ENCODE measurements around the gene RABL6. TPM values are rescaled to one million over a fixed set of nuclear protein-coding genes. Genes with fewer than 3 reads are reported as not detected.

RABL6 gene
- total RNA-seq, 1 donor, result 36.4 TPM

DNA sequence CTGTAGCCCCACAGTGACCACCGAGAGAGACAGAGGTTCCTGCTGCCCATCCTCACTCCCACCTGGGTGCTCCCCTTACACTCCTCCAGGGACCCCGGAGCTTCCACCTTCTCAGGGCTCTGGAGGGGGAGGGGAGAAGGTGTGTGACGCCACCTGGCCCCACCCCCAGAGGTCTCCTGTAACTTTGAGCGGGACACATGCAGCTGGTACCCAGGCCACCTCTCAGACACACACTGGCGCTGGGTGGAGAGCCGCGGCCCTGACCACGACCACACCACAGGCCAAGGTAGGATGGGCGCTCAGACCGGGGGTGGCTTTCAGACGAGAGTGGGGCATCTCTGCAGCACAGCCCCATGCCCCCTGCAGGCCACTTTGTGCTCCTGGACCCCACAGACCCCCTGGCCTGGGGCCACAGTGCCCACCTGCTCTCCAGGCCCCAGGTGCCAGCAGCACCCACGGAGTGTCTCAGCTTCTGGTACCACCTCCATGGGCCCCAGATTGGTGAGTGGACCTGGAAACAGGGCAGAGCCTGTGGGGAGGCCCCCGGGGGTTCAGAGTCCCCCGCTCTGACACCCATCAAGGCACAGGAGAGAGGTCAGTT, 48.9 kb downstream of the RABL6 start:
- no peaks in the 10 kb centered on the region for H3K9me3 ChIP-seq (ENCODE audit: low read depth, low read length)
- H3K4me3 ChIP-seq (ENCODE audit: low read length), result no peak overlapping the region
- no peaks in the 10 kb centered on the region for H3K4me1 ChIP-seq (ENCODE audit: insufficient read depth, low read length)
- H3K27me3 ChIP-seq (ENCODE audit: insufficient read depth, low read length), result no peaks in the 10 kb centered on the region

DNA sequence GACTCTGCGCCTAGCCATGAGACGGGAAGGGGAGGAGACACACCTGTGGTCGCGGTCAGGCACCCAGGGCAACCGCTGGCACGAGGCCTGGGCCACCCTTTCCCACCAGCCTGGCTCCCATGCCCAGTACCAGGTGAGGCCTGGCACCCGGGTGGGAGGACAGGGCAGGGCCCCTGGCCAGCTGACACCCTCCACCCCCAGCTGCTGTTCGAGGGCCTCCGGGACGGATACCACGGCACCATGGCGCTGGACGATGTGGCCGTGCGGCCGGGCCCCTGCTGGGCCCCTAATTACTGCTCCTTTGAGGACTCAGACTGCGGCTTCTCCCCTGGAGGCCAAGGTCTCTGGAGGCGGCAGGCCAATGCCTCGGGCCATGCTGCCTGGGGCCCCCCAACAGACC, 49.4 kb downstream of the RABL6 start:
- no peaks in the 10 kb centered on the region for H3K4me1 ChIP-seq (ENCODE audit: insufficient read depth, low read length)
- H3K9me3 ChIP-seq (ENCODE audit: low read depth, low read length), result no peaks in the 10 kb centered on the region
- no peaks in the 10 kb centered on the region for H3K27me3 ChIP-seq (ENCODE audit: insufficient read depth, low read length)
- no peak overlapping the region for H3K4me3 ChIP-seq (ENCODE audit: low read length)

DNA sequence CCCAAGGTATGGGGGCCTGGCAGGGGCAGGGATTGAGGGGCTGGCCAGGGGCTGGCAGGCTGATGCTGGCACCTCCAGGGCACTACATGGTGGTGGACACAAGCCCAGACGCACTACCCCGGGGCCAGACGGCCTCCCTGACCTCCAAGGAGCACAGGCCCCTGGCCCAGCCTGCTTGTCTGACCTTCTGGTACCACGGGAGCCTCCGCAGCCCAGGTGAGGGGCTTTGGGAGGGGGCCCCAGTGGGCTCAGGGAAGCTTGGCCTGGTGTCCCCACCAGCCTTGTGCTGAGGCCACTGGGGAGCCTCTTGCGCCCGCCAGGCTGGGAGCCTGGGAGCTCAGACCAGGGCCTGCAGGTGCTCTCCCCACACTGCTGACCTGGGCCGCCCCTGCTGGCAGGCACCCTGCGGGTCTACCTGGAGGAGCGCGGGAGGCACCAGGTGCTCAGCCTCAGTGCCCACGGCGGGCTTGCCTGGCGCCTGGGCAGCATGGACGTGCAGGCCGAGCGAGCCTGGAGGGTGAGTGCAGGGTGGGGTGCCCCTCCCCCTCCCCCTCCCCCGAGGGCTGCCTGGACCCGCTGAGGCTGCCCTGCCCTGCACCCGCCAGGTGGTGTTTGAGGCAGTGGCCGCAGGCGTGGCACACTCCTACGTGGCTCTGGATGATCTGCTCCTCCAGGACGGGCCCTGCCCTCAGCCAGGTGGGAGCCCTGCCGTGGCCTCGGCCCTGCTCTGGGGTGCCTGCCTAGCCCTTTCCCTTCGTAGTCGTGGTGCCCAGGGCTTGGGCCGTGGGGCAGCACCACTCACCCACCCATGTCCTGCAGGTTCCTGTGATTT, 50.0 kb downstream of the RABL6 start:
- no peaks in the 10 kb centered on the region for H3K9me3 ChIP-seq (ENCODE audit: low read depth, low read length)

DNA sequence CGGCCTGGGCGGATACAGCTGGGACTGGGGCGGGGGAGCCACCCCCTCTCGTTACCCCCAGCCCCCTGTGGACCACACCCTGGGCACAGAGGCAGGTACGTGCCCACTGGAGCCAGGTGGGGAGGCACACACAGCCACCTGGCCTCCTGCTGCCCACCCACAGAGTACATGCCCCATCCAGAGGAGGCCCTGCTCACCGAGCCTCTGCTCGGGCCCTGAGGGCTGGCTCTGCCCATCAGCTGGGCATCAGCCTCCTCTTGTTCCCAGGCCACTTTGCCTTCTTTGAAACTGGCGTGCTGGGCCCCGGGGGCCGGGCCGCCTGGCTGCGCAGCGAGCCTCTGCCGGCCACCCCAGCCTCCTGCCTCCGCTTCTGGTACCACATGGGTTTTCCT, 50.7 kb downstream of the RABL6 start:
- Histone ChIP-seq H3K27me3 (ENCODE audit: insufficient read depth, low read length) (no peaks in the 10 kb centered on the region), H3K4me1 (ENCODE audit: insufficient read depth, low read length) (no peaks in the 10 kb centered on the region), H3K9me3 (ENCODE audit: low read depth, low read length) (no peaks in the 10 kb centered on the region), H3K4me3 (ENCODE audit: low read length) (no peak overlapping the region)

More for the DNA sequence above, 50.0 kb downstream of the RABL6 start:
- Histone ChIP-seq H3K27me3 (ENCODE audit: insufficient read depth, low read length) (no peaks in the 10 kb centered on the region), H3K4me1 (ENCODE audit: insufficient read depth, low read length) (no peaks in the 10 kb centered on the region), H3K4me3 (ENCODE audit: low read length) (no peak overlapping the region)

DNA sequence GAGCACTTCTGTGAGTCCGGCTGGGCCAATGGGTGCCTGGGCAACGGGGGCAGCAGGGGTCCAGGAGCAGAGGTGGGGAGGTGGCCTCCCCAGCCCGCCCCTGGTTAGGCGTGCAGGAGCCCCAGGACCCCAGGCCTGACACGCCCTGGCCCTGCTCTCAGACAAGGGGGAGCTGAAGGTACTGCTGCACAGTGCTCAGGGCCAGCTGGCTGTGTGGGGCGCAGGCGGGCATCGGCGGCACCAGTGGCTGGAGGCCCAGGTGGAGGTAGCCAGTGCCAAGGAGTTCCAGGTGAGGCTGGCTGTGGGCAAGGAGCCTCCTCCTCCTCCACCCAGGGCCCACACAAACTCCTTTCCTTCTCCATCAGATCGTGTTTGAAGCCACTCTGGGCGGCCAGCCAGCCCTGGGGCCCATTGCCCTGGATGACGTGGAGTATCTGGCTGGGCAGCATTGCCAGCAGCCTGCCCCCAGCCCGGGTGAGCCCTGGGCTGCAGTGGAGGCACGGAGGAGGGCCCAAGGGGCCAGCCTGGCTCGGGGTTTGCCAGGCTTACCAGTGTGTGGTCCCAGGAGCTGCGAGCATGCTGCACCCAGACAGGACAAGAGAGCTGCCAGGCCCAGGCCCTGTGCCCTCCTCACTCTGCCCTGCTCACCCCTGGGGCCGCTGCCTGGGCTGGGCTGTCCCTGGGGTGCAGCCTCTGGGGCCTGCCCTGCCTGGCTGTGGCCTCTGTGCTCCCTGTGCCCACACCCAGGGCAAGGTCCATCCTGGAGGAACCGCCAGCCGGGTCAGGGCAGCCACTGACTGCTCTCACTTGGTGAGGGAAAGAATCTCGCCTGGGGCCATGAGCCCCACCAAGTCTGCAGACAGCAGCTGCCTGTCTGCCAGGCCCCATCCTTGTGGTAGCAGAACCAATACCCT, 51.4 kb downstream of the RABL6 start:
- no peaks in the 10 kb centered on the region for H3K4me1 ChIP-seq (ENCODE audit: insufficient read depth, low read length)
- no peaks in the 10 kb centered on the region for H3K9me3 ChIP-seq (ENCODE audit: low read depth, low read length)
- H3K27me3 ChIP-seq (ENCODE audit: insufficient read depth, low read length), result no peaks in the 10 kb centered on the region
- H3K4me3 ChIP-seq (ENCODE audit: low read length), result no peak overlapping the region

DNA sequence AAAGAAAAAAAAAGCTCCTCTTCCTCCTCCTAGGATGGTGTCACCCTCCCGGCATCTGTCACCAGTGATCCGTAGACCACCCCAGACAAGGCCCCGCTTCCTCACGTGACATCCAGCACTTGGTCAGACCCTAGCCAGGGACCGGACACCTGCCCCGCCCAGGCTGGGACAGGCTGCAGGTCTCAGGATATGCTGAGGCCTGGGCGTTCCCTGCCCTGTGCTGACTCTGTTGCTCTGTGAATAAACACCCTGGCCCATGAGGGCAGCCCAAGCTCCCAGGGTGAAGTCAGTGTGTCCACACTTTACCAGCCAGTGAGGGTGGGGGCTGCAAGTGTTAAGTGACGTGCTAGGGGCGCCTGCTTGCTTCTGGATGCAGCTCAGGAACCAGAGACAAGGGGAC, 52.8 kb downstream of the RABL6 start:
- Histone ChIP-seq H3K9me3 (ENCODE audit: low read depth, low read length) (no peaks in the 10 kb centered on the region), H3K4me1 (ENCODE audit: insufficient read depth, low read length) (peaks cover 14% of the 10 kb centered on the region), H3K27me3 (ENCODE audit: insufficient read depth, low read length) (no peaks in the 10 kb centered on the region), H3K4me3 (ENCODE audit: low read length) (no peak overlapping the region)

DNA sequence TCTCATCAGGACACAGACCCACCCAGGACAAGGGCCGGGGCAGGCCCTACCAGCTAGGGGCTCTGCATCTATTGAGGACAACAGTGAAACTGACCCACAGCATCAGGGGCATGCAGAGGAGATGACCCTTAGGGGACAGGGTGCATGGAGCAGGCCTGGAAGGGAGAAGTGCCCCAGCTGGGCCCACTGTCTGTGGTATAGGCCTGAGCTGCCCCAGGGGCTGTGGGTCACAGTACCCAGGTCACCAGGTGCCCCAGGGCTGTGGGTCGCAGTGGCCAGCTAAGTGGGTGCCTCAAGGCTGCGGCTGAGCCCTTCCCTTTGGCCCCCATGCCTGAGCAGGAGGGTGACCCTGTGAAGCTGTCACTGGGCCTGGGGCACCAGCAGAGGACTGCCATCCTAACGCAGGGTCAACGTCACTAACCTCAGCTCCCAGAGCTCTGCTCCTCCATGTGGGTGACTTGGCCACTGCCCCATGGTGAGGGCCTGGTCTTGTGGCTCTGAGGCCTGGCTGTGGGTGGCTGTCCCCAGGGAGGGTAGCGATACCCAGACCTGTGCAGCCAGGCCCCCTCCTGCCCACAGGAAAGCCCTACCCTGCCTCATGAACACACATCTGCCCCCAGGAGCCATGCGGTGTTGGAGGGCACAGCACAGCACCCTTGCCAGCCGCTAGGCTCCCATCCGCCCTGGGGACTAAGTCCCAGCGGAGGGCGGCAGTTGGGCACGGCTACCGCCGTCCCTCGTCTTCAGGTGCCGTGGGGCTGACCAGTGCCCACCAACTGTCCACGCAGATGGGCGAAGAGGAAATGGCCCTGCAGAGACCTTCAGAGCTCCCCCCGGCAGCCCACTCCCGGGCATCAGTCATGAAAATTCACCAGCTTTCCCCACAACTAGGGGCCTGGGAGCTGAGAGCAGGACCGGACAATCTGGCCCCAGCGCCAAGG, 53.5 kb downstream of the RABL6 start:
- no peaks in the 10 kb centered on the region for H3K9me3 ChIP-seq (ENCODE audit: low read depth, low read length)
- no peak overlapping the region for H3K4me3 ChIP-seq (ENCODE audit: low read length)
- peaks cover 14% of the 10 kb centered on the region for H3K4me1 ChIP-seq (ENCODE audit: insufficient read depth, low read length)
- H3K27me3 ChIP-seq (ENCODE audit: insufficient read depth, low read length), result no peaks in the 10 kb centered on the region

DNA sequence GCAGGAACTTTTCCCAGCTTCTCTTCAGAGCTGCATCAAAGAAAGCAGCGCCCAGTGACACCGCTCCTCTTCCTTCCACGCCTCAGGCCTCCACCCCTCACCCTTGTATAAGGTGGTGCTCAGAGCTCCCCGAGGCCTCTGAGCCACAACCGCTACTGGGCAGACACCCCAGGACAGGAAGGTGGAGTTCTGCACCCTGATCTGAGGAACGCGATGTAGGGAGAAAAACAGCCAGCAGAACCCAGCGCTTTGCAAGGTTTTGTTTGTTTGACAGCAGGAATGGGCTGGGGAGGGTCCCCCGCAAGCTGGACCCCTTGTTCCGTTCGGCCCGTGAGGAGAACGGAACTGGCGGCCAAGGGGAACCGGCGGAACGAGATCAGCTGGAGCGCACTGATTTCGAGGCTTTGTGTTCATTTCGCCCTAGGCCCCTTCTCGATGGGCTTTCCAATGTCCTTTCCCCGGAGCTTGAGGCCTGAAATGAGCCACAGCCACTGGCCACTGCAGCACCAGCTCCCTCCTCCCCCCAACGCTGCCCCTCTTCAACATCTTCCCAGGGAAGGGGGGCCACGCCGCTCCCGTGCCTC, 54.2 kb downstream of the RABL6 start:
- Histone ChIP-seq H3K27me3 (ENCODE audit: insufficient read depth, low read length) (no peaks in the 10 kb centered on the region), H3K4me3 (ENCODE audit: low read length) (no peak overlapping the region), H3K9me3 (ENCODE audit: low read depth, low read length) (no peaks in the 10 kb centered on the region), H3K4me1 (ENCODE audit: insufficient read depth, low read length) (peaks cover 18% of the 10 kb centered on the region)

DNA sequence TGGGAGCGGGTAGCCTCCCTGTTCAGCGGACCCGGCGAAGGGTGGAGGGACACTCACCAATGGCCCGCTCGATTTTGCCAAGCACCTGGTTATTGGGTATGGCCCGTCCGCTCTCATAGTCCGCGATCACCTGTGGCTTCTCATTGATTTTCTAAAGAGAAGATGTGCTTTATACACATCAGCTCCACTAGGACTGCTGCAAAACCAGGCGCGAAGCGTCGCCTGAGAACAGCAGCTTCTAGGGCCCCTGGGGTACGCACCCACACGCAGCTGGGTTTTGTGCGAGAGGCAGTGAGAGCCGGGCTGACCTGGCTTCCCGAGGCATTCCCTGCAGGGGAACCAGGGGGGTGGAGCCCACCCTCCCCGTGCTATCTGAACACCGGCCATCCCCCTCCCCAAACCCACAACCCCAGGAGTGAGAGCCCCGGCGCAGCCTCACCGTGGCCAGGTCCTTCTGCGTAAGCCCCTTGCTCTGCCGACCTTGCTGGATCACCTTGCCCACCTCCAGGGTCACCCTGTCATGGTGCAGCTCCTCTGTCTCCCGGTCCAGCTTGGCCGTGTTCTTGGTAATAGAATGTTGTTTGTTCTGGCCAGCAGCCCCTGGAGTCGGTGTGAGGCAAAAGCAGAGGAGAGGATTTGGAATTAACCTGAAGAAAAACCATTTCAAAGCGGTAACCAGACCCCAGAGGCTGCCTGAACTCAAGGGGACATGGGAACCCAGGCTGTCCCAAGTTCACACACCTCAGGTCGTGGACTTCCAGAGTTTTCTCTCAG, 55.3 kb downstream of the RABL6 start:
- Histone ChIP-seq H3K27me3 (ENCODE audit: insufficient read depth, low read length) (no peaks in the 10 kb centered on the region), H3K4me3 (ENCODE audit: low read length) (no peak overlapping the region), H3K4me1 (ENCODE audit: insufficient read depth, low read length) (peaks cover 20% of the 10 kb centered on the region), H3K9me3 (ENCODE audit: low read depth, low read length) (no peaks in the 10 kb centered on the region)

DNA sequence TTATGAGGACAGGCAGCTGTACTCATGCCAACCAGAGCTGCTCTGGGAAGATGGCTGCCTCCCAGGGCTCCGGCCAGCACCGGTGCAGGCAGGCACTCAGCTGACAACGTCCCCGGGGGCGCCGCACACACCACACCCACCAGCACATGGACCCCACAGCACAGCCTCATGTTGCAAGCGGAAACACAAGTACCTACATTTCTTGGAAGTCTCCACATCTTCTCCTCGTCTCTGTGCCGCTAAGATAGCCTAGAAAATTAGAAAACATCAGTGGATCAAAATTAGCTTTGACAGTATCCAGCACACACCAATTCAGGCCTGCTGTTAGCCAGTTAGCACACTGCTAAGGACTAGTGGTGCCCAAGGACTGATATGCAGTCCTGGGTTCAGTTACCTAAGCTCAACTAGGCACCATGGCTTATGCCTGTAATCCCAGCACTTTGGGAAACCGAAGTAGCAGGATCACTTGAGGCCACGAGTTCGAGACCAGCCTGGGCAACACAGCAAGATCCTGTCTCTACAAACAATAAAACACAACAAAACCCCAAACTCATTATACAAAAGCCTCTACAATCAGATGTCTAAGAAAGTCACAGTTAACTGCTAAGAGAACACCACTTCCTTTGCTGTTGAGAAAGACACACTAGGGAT, 56.0 kb downstream of the RABL6 start:
- Histone ChIP-seq H3K4me3 (ENCODE audit: low read length) (no peak overlapping the region), H3K4me1 (ENCODE audit: insufficient read depth, low read length) (peaks cover 20% of the 10 kb centered on the region), H3K9me3 (ENCODE audit: low read depth, low read length) (no peaks in the 10 kb centered on the region), H3K27me3 (ENCODE audit: insufficient read depth, low read length) (no peaks in the 10 kb centered on the region)

DNA sequence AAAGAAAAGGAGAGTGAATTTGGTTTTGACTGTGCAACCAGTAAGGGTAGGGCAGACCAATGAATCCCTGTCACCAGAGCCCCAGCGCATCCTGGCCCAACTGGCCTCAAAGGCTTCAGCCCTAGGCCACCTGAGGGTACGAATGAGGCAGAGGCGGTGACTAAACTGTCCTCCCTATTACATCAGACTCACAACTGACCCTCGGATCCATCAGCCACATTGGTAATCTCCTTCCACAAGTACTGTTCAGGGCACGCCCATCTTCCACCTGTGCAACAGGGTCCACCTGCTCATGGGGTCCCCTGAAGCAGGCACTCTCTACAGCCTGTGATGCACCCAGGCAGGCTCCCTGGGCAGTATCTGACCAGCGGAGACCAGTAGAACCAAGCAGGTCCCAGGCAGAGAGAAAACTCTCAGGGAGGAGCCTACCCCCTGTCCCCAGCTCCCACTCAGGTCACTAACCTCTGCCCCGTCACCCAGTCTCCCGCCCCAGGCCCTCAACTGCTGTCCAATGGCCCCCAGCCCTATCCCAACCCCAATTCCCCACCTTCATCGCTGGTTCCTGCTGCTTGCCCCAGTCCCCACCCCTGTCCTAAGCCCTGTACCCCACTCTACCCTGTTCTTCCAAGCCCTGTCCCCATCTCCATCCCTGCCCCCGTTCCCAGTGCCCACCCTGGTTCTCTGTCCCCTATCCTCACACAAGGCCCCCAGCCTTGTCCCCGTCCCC, 57.5 kb downstream of the RABL6 start:
- Histone ChIP-seq H3K27me3 (ENCODE audit: insufficient read depth, low read length) (no peaks in the 10 kb centered on the region), H3K4me3 (ENCODE audit: low read length) (no peak overlapping the region), H3K9me3 (ENCODE audit: low read depth, low read length) (no peaks in the 10 kb centered on the region), H3K4me1 (ENCODE audit: insufficient read depth, low read length) (peaks cover 20% of the 10 kb centered on the region)

DNA sequence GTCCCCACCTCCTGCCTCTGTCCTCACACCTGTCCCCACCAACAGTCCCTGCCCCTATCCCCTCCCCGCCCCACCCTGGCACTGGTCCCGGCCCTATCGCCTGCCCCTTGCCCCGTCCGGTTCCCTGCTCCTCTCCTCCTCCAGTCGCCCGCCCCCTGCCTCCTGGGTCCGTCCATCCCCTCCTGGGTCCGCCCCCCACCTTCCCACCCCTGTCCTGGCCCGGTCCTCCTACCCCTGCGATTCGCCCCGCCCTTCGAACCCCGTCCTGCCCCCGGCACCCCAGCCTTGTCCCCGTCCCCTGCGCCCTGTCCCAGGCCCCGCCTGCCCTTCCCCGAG, 58.0 kb downstream of the RABL6 start:
- Histone ChIP-seq H3K4me1 (ENCODE audit: insufficient read depth, low read length) (peaks cover 20% of the 10 kb centered on the region), H3K9me3 (ENCODE audit: low read depth, low read length) (no peaks in the 10 kb centered on the region), H3K27me3 (ENCODE audit: insufficient read depth, low read length) (no peaks in the 10 kb centered on the region), H3K4me3 (ENCODE audit: low read length) (peak overlapping the region; percentile 56)
